Measurements from ENCODE around the gene RABGAP1L.

Gene RABGAP1L

GRCh38 chr1:174920093-174920492 lies 760.8 kb downstream of the RABGAP1L start:
- DNase-seq (ENCODE audit: low read depth): no peak

GRCh38 chr1:174922121-174922520 lies 762.8 kb downstream of the RABGAP1L start:
- DNase-seq (ENCODE audit: low read depth): no peak

GRCh38 chr1:174923820-174924219 lies 764.5 kb downstream of the RABGAP1L start:
- DNase-seq (ENCODE audit: low read depth): no peak

GRCh38 chr1:174928541-174928940 lies 769.2 kb downstream of the RABGAP1L start:
- DNase-seq (ENCODE audit: low read depth): no peak

GRCh38 chr1:174931214-174931613 lies 771.9 kb downstream of the RABGAP1L start:
- no peak for DNase-seq (ENCODE audit: low read depth)

- DNase-seq (ENCODE audit: low read depth): no peak
Measured at GRCh38 chr1:174932587-174932986, 773.3 kb downstream of the RABGAP1L start.

GRCh38 chr1:174935961-174936727 lies 776.8 kb downstream of the RABGAP1L start:
- DNase-seq (ENCODE audit: low read depth): no peak

- no peak for DNase-seq (ENCODE audit: low read depth)
Measured at GRCh38 chr1:174938281-174939007, 779.1 kb downstream of the RABGAP1L start.

GRCh38 chr1:174939775-174940545 lies 780.6 kb downstream of the RABGAP1L start:
- no peak for DNase-seq (ENCODE audit: low read depth)

- no peak for DNase-seq (ENCODE audit: low read depth)
Measured at GRCh38 chr1:174940646-174941175, 781.4 kb downstream of the RABGAP1L start.

GRCh38 chr1:174942547-174943255 lies 783.4 kb downstream of the RABGAP1L start:
- DNase-seq (ENCODE audit: low read depth): no peak

GRCh38 chr1:174946031-174946430 lies 786.7 kb downstream of the RABGAP1L start:
- DNase-seq (ENCODE audit: low read depth): no peak

- no peak for DNase-seq (ENCODE audit: low read depth)
Measured at GRCh38 chr1:174949061-174949460, 789.7 kb downstream of the RABGAP1L start.

GRCh38 chr1:174949645-174950044 lies 790.3 kb downstream of the RABGAP1L start:
- no peak for DNase-seq (ENCODE audit: low read depth)

GRCh38 chr1:174953285-174954072 lies 794.2 kb downstream of the RABGAP1L start:
- DNase-seq (ENCODE audit: low read depth): no peak

- no peak for DNase-seq (ENCODE audit: low read depth)
Measured at GRCh38 chr1:174954073-174954460, 794.7 kb downstream of the RABGAP1L start.

- DNase-seq (ENCODE audit: low read depth): no peak
Measured at GRCh38 chr1:174954671-174955669, 795.6 kb downstream of the RABGAP1L start.

- no peak for DNase-seq (ENCODE audit: low read depth)
Measured at GRCh38 chr1:174956086-174956485, 796.8 kb downstream of the RABGAP1L start.

- no peak for DNase-seq (ENCODE audit: low read depth)
Measured at GRCh38 chr1:174956976-174957375, 797.7 kb downstream of the RABGAP1L start.

- DNase-seq (ENCODE audit: low read depth): no peak
Measured at GRCh38 chr1:174957829-174958228, 798.5 kb downstream of the RABGAP1L start.

Measured in stimulated activated CD8-positive, alpha-beta memory T cell treated with anti-CD3 and anti-CD28 coated beads, Interleukin-7, amount 100 ng/mL, for 24 hours (primary cell).